K562 (cell line): ENCODE data around the gene OBSCN. TPM values are rescaled to one million over a fixed set of nuclear protein-coding genes. Genes with fewer than 3 reads are reported as not detected.

Experiments
- ATAC-seq: fragments of 200-7000 bp; cut with Tn5 transposase; 3 replicates; pipeline ENCODE4 v1.9.1; 2020; ENCODE audit warnings: moderate library complexity
- BruUV-seq: library from RNA; stranded (reverse); fragments of 400-500 nt; replicated peaks from 2 replicates; lab custom pipeline; 2021; lab: Mats Ljungman, UMichigan
- CTCF ChIA-PET: fragments of 300-600 bp; formaldehyde crosslinking; extraction: SDS; loops from one replicate; lab custom pipeline; 2021; ENCODE audit warnings: low intra/inter-chr PET ratio; lab: Yijun Ruan, JAX
- POLR2A ChIA-PET: fragments of 300-600, 350-650 bp; sonication (Branson Sonifier 250); formaldehyde crosslinking; extraction: SDS; loops from one replicate; lab custom pipeline; 2021; ENCODE audit warnings: antibody characterized with exemption, inconsistent platforms; lab: Yijun Ruan, JAX
- DNase-seq, 4 experiments: peaks; one replicate each; pipeline versions ENCODE4 v3.0.0 to v3.0.0-alpha.2; 2011 to 2018; ENCODE audit warnings: low spot score in 3 of 4, mixed read lengths in 3 of 4; ENCODE audit errors: extremely low read depth in 1 of 4
- FAIRE-seq: peaks from 2 replicates; lab custom pipeline; 2011; peaks lifted over from hg19 to GRCh38; lab: Jason Lieb, UNC
- H2AFZ ChIP-seq: 2 replicates; pipeline ENCODE4 v1.6.0; 2011; ENCODE audit warnings: low read depth, low read length, control low read depth, inconsistent platforms
- H3K27ac ChIP-seq: fragments of 200-600 bp; 3 replicates; pipeline ENCODE4 v1.8.0; 2011; ENCODE audit warnings: low read depth, mild to moderate bottlenecking, control low read depth, inconsistent platforms, low read length, moderate library complexity, mixed read lengths; ENCODE audit errors: extremely low read depth
- H3K27me3 ChIP-seq, 2 experiments: fragments of 300-600 bp in 1 of 2; 2 replicates in 1 of 2; 3 replicates in 1 of 2; pipeline versions ENCODE4 v1.6.0 to v1.8.0; 2011; ENCODE audit warnings: inconsistent platforms in 2 of 2, low read length in 2 of 2, mild to moderate bottlenecking in 1 of 2, mixed read lengths in 1 of 2, moderate library complexity in 1 of 2; ENCODE audit not compliant: control insufficient read depth in 2 of 2, insufficient read depth in 2 of 2
- H3K36me3 ChIP-seq: fragments of 300-600 bp; 3 replicates; pipeline ENCODE4 v1.8.0; 2011; ENCODE audit warnings: mild to moderate bottlenecking, low read length, inconsistent platforms; ENCODE audit not compliant: control insufficient read depth, insufficient read depth
- H3K4me1 ChIP-seq, 2 experiments: fragments of 200-600 bp in 1 of 2; replicated peaks in 1 of 2; 2 replicates in 1 of 2; 3 replicates in 1 of 2; pipeline versions ENCODE4 v1.5.1 to v1.8.0; 2011; ENCODE audit warnings: inconsistent platforms in 2 of 2, low read length in 2 of 2, mild to moderate bottlenecking in 1 of 2, mixed read lengths in 1 of 2, moderate library complexity in 1 of 2; ENCODE audit not compliant: control insufficient read depth in 2 of 2, insufficient read depth in 2 of 2
- H3K4me2 ChIP-seq: 2 replicates; pipeline ENCODE4 v1.6.1; 2011; ENCODE audit warnings: low read length, control low read depth, inconsistent platforms, mixed read lengths; ENCODE audit not compliant: insufficient read depth
- H3K4me3 ChIP-seq: fragments of 200-600 bp; sonication (generic), shearing (Covaris generic); 2 replicates; pipeline ENCODE4 v1.5.1; 2016; ENCODE audit warnings: control low read depth, inconsistent platforms
- H3K79me2 ChIP-seq: fragments of 200-600 bp; 3 replicates; pipeline ENCODE4 v1.8.0; 2011; ENCODE audit warnings: low read length, inconsistent platforms; ENCODE audit not compliant: control insufficient read depth, insufficient read depth
- H3K9ac ChIP-seq, 2 experiments: 2 replicates each; pipeline versions ENCODE4 v1.6.0 to v1.6.1; 2011; ENCODE audit warnings: low read depth in 2 of 2, low read length in 2 of 2, control low read depth in 1 of 2, inconsistent platforms in 1 of 2, mild to moderate bottlenecking in 1 of 2, mixed read lengths in 1 of 2; ENCODE audit not compliant: insufficient read depth in 1 of 2
- H3K9me1 ChIP-seq: one replicate; pipeline ENCODE4 v1.6.0; 2011; ENCODE audit warnings: inconsistent platforms, mild to moderate bottlenecking, low read length, moderate library complexity; ENCODE audit not compliant: control insufficient read depth, insufficient read depth
- H3K9me3 ChIP-seq: replicated peaks from 2 replicates; pipeline ENCODE4 v1.5.1; 2011; ENCODE audit warnings: low read depth, low read length, inconsistent platforms; ENCODE audit not compliant: control insufficient read depth, insufficient read depth
- H4K20me1 ChIP-seq: replicated peaks from 2 replicates; pipeline ENCODE4 v1.6.1; 2011; ENCODE audit warnings: low read length, inconsistent platforms, mixed read lengths; ENCODE audit not compliant: control insufficient read depth, insufficient read depth
- HNRNPL ChIP-seq: fragments of 200-400 bp; formaldehyde crosslinking; IDR thresholded peaks from 2 replicates; pipeline ENCODE4 v1.6.1; 2017; ENCODE audit warnings: low read depth, mild to moderate bottlenecking, low read length
- MAFF ChIP-seq: IDR thresholded peaks from 2 replicates; pipeline ENCODE4 v1.6.1; 2012; ENCODE audit warnings: low read length, improper control_type of control experiment
- POLR2G ChIP-seq: fragments of 200-400 bp; formaldehyde crosslinking; IDR thresholded peaks from 2 replicates; pipeline ENCODE4 v1.6.1; 2017; ENCODE audit warnings: low read depth, mild to moderate bottlenecking, antibody characterized with exemption, low read length, moderate library complexity
- RBM22 ChIP-seq: fragments of 200-400 bp; formaldehyde crosslinking; IDR thresholded peaks from 2 replicates; pipeline ENCODE4 v1.6.1; 2018; ENCODE audit warnings: low read length, low read depth; ENCODE audit not compliant: poor library complexity, severe bottlenecking
- ZNF212 ChIP-seq: fragments of 450-650 bp; formaldehyde crosslinking; IDR thresholded peaks from 2 replicates; pipeline ENCODE4 v1.4.0; 2020; ENCODE audit warnings: mild to moderate bottlenecking
- ZNF316 ChIP-seq: fragments of 450-650 bp; IDR thresholded peaks from 2 replicates; pipeline ENCODE4 v1.6.1; 2016
- ZNF444 ChIP-seq: fragments of 250-450 bp; sonication (Bioruptor Pico); IDR thresholded peaks from 2 replicates; pipeline ENCODE4 v1.4.0; 2020; ENCODE audit warnings: mild to moderate bottlenecking, moderate library complexity
- WGBS: fragments of 100-300 bp; shearing (Covaris generic); methylation state at CpG from one replicate; pipeline ENCODE4 v1.1.6; 2016; ENCODE audit warnings: low coverage, mixed read lengths; ENCODE audit not compliant: insufficient coverage; ENCODE audit errors: missing lambda C conversion rate; 5-methylcytosine and 5-hydroxymethylcytosine counted together
- in situ Hi-C: fragments of 300-500 bp; cut with MboI; formaldehyde crosslinking; loops from 4 replicates; pipeline ENCODE4 v1.15.0; 2018; ENCODE audit warnings: inconsistent platforms, mixed read lengths
- intact Hi-C: fragments of 100-400 bp; cut with micrococcal nuclease; formaldehyde crosslinking; loops from 2 replicates; pipeline ENCODE4 v1.14.2; 2022
- polyA plus RNA-seq, 8 experiments: library from polyadenylated mRNA; depleted of rRNA in 4 of 8; stranded (reverse) in 5 of 8; unstranded in 3 of 8; fragments of >200 nt; fragmentation: Nextera tagmentation in 2 of 8; fragmentation: Illumina TruSeq in 1 of 8; extraction: Ambion mirVana in 2 of 8; extraction: Trizol in 1 of 8; gene quantifications; 2 replicates each; pipeline versions ENCODE4 v1.2.1 to v1.2.3, GENCODE V29; 2011 to 2014; ENCODE audit warnings: inconsistent platforms in 1 of 8, missing spikeins in 1 of 8
- total RNA-seq, 7 experiments: library from RNA; depleted of rRNA in 6 of 7; stranded (reverse); fragments of >200 nt in 6 of 7; fragmentation: Illumina TruSeq in 2 of 7; extraction: Trizol in 2 of 7; gene quantifications; 2 replicates each; pipeline versions ENCODE4 v1.2.1 to v1.2.3, GENCODE V29; 2011 to 2021; ENCODE audit warnings: low replicate concordance in 1 of 7
- TF ChIP-seq, protein P1 (sequence below): fragments of 450-650 bp; formaldehyde crosslinking; IDR thresholded peaks from 2 replicates; pipeline ENCODE4 v1.4.0; 2022; ENCODE audit warnings: mild to moderate bottlenecking, moderate library complexity
- TF ChIP-seq, protein P2 (sequence below), 2 experiments: fragments of 450-650 bp; conservative IDR thresholded peaks; 2 replicates each; pipeline ENCODE4 v1.6.1; 2017; ENCODE audit warnings: mild to moderate bottlenecking in 2 of 2, moderate library complexity in 2 of 2
- TF ChIP-seq, protein P3 (sequence below): fragments of 450-650 bp; IDR thresholded peaks from 2 replicates; pipeline ENCODE4 v1.7.0; 2016; ENCODE audit warnings: borderline replicate concordance

OBSCN gene
- total and polyA plus RNA-seq, 9 of the 15 experiments (the other 6 are each of a cell fraction or from before 2014, with no cell fraction given): 0.18 to 19.7 (median 3.6) TPM

DNA sequence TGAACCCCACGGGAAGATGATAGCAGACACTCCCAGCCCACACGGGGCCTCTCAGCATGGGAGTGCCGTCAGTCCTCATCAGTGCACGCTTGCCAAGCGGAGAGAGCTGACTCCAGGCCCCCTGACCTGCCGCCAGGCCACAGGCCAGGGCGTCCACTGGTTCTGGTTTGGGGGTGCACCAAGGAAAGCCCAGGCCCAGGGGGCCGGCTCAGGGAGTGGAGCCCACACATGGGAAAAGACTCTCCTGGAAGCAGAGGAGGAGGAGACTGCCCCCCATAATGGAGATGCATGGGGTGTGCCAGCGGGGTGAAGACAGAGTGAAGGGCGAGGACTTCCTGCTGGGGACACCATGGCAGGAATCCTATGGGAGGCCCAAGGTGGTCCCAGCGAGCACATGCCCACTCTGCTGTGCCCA is 192.4 kb downstream of the OBSCN start:
- H3K79me2 ChIP-seq: peaks cover 51% of the 10 kb centered on the region
- 0 out of 2 replicates have a peak, but pooled peaks have one; percentile 2 for TF ChIP-seq POLR2G
- TF ChIP-seq, protein P1, sequence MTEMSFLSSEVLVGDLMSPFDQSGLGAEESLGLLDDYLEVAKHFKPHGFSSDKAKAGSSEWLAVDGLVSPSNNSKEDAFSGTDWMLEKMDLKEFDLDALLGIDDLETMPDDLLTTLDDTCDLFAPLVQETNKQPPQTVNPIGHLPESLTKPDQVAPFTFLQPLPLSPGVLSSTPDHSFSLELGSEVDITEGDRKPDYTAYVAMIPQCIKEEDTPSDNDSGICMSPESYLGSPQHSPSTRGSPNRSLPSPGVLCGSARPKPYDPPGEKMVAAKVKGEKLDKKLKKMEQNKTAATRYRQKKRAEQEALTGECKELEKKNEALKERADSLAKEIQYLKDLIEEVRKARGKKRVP: no peak
- H3K36me3 ChIP-seq: peaks cover 98% of the 10 kb centered on the region
- H3K9me1 ChIP-seq: peaks cover 17% of the 10 kb centered on the region
- H2AFZ ChIP-seq: no peak overlapping the region
- no peak overlapping the region for H3K27ac ChIP-seq
- peaks cover 25 to 50% of the 10 kb centered on the region in 2 experiments for H3K4me1 ChIP-seq
- no peak overlapping the region for H3K4me3 ChIP-seq
- intact Hi-C loops (no loop called here), in situ Hi-C loops (no loop called here)
- H3K9ac ChIP-seq: peak overlapping the region in 1 of 2 experiments; percentile 11; a peak in 1 of 4 replicates
- H3K4me2 ChIP-seq: no peak overlapping the region
- no peak for FAIRE-seq
- POLR2A ChIA-PET: interaction anchor here (0.5 kb wide), 1 partner anchor 30 kb away, joined by 3 read pairs; no protein-coding TSS in a partner anchor
- no peaks in the 10 kb centered on the region for H3K27me3 ChIP-seq
- ATAC-seq: no peak
- no TSS peak for BruUV-seq
- H3K9me3 ChIP-seq: no peaks in the 10 kb centered on the region
- DNase-seq: no peak
- WGBS: 97% methylated on average over 10 of the region's 11 CpGs
- CTCF ChIA-PET: no interaction called here
- H4K20me1 ChIP-seq: peaks cover 33% of the 10 kb centered on the region

DNA sequence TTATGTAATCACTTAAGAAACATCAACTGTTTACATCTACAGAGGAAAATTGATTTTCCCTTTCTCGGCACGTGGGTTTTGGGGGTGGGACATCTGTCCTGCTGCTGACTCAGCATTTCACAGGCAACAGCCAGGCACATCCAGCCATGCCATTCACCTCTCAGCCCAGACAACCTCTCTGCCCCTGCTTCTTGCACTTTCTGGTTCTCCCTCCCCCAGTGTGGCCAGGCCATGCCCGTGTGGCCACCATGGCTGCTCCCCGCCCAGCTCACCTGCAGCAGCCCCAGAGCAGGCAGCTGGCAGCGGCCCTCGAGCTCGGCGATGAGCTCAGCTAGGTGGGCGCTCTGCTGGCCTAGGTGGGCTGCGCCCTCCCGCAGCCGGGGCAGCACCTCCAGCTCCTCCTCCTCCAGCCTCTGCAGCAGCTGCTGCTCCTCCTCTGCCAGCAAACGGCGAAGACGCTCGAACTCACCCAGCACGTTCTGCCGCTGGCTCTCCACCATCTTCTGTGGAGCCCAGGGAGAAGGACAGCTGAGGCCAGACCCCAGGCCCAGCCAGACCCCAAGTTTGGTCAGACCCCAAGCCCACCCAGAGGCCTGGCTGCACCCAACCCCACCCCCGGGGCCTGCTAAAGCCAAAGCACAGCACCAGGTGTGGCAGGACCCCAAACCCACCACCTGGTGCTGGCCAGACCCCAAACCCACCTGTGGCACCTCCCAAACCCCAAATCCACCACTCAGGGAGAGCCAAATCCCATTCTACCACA is 193.0 kb downstream of the OBSCN start:
- H4K20me1 ChIP-seq: peaks cover 39% of the 10 kb centered on the region
- no peak for TF ChIP-seq ZNF212 (CRISPR knock-in tag)
- TF ChIP-seq ZNF444 (CRISPR knock-in tag): no peak
- peak; percentile 99 for TF ChIP-seq ZNF316
- TF ChIP-seq, protein P2, sequence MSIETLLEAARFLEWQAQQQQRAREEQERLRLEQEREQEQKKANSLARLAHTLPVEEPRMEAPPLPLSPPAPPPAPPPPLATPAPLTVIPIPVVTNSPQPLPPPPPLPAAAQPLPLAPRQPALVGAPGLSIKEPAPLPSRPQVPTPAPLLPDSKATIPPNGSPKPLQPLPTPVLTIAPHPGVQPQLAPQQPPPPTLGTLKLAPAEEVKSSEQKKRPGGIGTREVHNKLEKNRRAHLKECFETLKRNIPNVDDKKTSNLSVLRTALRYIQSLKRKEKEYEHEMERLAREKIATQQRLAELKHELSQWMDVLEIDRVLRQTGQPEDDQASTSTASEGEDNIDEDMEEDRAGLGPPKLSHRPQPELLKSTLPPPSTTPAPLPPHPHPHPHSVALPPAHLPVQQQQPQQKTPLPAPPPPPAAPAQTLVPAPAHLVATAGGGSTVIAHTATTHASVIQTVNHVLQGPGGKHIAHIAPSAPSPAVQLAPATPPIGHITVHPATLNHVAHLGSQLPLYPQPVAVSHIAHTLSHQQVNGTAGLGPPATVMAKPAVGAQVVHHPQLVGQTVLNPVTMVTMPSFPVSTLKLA (conservative IDR thresholded peaks at IDR 0.05): peak in 1 of 2 experiments; percentile 50; a peak in 2 of 4 replicates
- peak; percentile 99 for TF ChIP-seq MAFF
- peak; percentile 67 for TF ChIP-seq POLR2G
- peak; percentile 63 for TF ChIP-seq RBM22
- TF ChIP-seq HNRNPL: no peak
- TF ChIP-seq, protein P3, sequence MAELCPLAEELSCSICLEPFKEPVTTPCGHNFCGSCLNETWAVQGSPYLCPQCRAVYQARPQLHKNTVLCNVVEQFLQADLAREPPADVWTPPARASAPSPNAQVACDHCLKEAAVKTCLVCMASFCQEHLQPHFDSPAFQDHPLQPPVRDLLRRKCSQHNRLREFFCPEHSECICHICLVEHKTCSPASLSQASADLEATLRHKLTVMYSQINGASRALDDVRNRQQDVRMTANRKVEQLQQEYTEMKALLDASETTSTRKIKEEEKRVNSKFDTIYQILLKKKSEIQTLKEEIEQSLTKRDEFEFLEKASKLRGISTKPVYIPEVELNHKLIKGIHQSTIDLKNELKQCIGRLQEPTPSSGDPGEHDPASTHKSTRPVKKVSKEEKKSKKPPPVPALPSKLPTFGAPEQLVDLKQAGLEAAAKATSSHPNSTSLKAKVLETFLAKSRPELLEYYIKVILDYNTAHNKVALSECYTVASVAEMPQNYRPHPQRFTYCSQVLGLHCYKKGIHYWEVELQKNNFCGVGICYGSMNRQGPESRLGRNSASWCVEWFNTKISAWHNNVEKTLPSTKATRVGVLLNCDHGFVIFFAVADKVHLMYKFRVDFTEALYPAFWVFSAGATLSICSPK: no peak

More for the DNA sequence above, 193.0 kb downstream of the OBSCN start:
- ATAC-seq (no peak), DNase-seq (no peak), FAIRE-seq (no peak)
- Histone ChIP-seq H3K4me3 (no peak overlapping the region), H3K9ac (peak overlapping the region in 1 of 2 experiments; percentile 65; a peak in 1 of 4 replicates), H3K9me1 (peaks cover 17% of the 10 kb centered on the region), H2AFZ (no peak overlapping the region), H3K4me2 (no peak overlapping the region), H3K4me1 (peaks cover 28 to 56% of the 10 kb centered on the region in 2 experiments), H3K36me3 (peaks cover 95% of the 10 kb centered on the region), H3K79me2 (peaks cover 57% of the 10 kb centered on the region), H3K9me3 (no peaks in the 10 kb centered on the region), H3K27ac (no peak overlapping the region), H3K27me3 (no peaks in the 10 kb centered on the region)
- 86% methylated on average over 16 of the region's 19 CpGs for WGBS
- no TSS peak for BruUV-seq
- ChIA-PET CTCF (no interaction called here), POLR2A (interaction anchor here (0.5 kb wide), 1 partner anchor 30 kb away, joined by 3 read pairs; no protein-coding TSS in a partner anchor)
- intact Hi-C loops: no loop called here
- in situ Hi-C loops: no loop called here
